NB4 (cell line): ENCODE results near the gene RYR2.
"Not testable (repeated sequence)": the region's sequence is repeated elsewhere in the genome, so short reads cannot be mapped to it uniquely, and the experiment has no call there.

ENCODE experiments used
- DNase-seq: peaks from one replicate; pipeline ENCODE4 v3.0.0; 2010; ENCODE audit warnings: low read depth
- H3K4me3 ChIP-seq: one replicate; pipeline ENCODE4 v1.5.1; 2011; ENCODE audit warnings: mild to moderate bottlenecking, low read depth, low read length, moderate library complexity
- CTCF ChIP-seq: IDR thresholded peaks from one replicate; pipeline ENCODE4 v1.5.1; 2012; ENCODE audit warnings: low read depth, low read length
- MAX ChIP-seq: IDR thresholded peaks from 2 replicates; pipeline ENCODE4 v1.6.1; 2011; ENCODE audit warnings: low read depth, low read length
- MYC ChIP-seq: IDR thresholded peaks from 2 replicates; pipeline ENCODE4 v1.6.1; 2011; ENCODE audit warnings: low read depth, low read length
- POLR2A ChIP-seq: IDR thresholded peaks from 2 replicates; pipeline ENCODE4 v1.6.1; 2011; ENCODE audit warnings: mild to moderate bottlenecking; ENCODE audit not compliant: insufficient read length; ENCODE audit errors: extremely low read depth

RYR2 gene

GRCh38 chr1:237140986-237141385, 99.0 kb downstream of the RYR2 start:
- TF ChIP-seq MYC (no peak), CTCF (no peak), MAX (no peak), POLR2A (no peak)
- no peak overlapping the region for H3K4me3 ChIP-seq
- DNase-seq = no peak

GRCh38 chr1:237141502-237141901, 99.5 kb downstream of the RYR2 start:
- no peak for DNase-seq
- no peak for TF ChIP-seq MYC
- no peak for TF ChIP-seq MAX
- no peak for TF ChIP-seq CTCF
- TF ChIP-seq POLR2A = no peak
- no peak overlapping the region for H3K4me3 ChIP-seq

- TF ChIP-seq MAX (no peak), MYC (no peak), CTCF (no peak), POLR2A (no peak)
- DNase-seq = no peak
Observed at GRCh38 chr1:237145379-237146135, 103.6 kb downstream of the RYR2 start.

GRCh38 chr1:237146241-237146640, 104.3 kb downstream of the RYR2 start:
- TF ChIP-seq CTCF (no peak), POLR2A (no peak), MAX (no peak), MYC (no peak)
- H3K4me3 ChIP-seq = no peak overlapping the region
- no peak for DNase-seq

More at GRCh38 chr1:237145379-237146135, 103.6 kb downstream of the RYR2 start:
- no peak overlapping the region for H3K4me3 ChIP-seq

GRCh38 chr1:237149857-237150256, 107.9 kb downstream of the RYR2 start:
- TF ChIP-seq CTCF (no peak), POLR2A (no peak), MAX (no peak), MYC (no peak)
- no peak overlapping the region for H3K4me3 ChIP-seq

GRCh38 chr1:237151979-237152378, 110.0 kb downstream of the RYR2 start:
- H3K4me3 ChIP-seq, DNase-seq: not testable (repeated sequence)

More at GRCh38 chr1:237149857-237150256, 107.9 kb downstream of the RYR2 start:
- DNase-seq = no peak
